Stimulated activated CD8-positive, alpha-beta memory T cell treated with anti-CD3 and anti-CD28 coated beads, Interleukin-4, amount 100 ng/mL, for 24 hours (primary cell): Measurements from ENCODE around the gene BTNL9.
"Not testable (repeated sequence)": the region's sequence is repeated elsewhere in the genome, so short reads cannot be mapped to it uniquely, and the experiment has no call there.

ENCODE experiments used
- DNase-seq: peaks from one replicate; pipeline ENCODE4 v3.0.0-alpha.2; 2020; ENCODE audit warnings: low read depth

BTNL9 gene

DNA sequence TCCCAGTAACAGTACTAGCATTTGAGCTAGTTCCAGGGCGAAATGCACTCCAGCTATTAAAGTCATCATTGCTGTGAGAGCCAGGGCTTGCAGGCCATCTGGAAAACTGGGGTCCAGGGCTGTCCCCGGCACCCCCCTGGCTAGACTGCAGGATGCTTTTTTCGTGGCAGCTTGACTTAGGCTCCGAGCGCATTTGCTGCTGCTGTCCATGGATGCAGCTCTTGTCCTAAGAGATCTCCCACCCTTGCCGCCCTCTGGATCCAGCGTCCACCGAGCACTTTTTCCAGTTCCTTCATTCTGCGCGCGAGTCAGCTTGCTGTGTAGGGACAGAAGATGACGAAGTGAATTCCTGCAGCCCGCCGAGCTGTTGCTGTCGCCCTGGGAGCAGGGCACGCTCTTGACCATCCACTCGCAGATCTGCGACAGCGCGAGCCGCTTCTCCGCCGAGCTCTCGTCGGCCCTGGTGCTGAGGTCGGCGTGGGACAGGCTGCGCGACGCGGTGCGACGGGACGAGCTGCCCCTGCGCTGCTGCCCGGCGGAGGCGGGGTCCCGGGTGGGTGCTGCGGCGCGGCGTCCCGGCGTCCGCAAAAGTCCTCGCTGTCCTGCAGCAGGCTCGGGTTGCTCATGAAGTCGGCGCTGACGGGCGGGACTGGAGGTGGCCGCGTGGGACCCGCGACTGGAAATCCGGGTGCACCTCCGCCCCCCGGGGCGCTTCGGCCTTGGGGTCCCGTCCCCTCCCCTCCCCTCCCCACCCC is 60.2 kb downstream of the BTNL9 start:
- DNase-seq: no peak

- not testable (repeated sequence) for DNase-seq
Measured at GRCh38 chr5:181101030-181101641, 61.1 kb downstream of the BTNL9 start.

GRCh38 chr5:181101930-181102674 is 62.0 kb downstream of the BTNL9 start:
- DNase-seq: not testable (repeated sequence)

GRCh38 chr5:181104259-181104568 is 64.1 kb downstream of the BTNL9 start:
- not testable (repeated sequence) for DNase-seq

DNA sequence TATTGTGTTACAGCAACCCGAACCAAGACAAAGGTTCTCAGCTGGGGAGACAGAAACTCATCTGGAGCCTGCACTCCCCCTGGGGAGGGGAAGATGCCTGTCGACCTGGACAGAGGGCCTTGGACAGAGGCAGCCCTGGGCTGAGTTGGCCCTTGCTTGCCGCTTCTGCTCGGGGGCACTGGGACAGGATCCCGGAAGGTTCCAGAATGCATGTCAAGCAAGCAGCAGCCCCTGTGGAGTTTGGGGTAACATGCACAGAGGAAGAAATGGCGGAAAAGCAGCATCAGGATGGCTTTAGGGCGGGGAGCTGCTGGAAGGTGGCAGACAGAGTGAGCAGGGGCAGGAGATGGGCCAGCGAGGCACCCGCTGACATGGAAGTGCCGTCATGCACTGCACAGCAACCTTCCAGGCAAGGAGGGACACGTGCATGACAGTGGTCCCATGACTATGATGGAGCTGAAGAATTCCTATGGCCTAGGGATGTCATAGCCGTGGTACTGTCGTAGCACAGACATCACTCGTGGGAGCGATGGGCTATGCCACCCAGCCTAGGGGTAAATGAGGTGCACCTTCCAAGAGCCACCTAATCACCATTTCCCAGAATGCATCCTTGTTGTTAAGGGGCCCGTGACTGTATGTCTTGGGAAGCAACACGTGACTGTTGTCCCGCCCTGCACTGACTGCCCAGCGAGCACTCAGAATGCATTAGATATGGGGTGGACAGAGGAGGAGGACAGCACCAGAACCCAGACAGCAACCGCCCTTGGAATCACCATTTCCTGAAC is 64.7 kb downstream of the BTNL9 start:
- DNase-seq: not testable (repeated sequence)

- DNase-seq: no peak
Measured at GRCh38 chr5:181105391-181106025, 65.4 kb downstream of the BTNL9 start.

DNA sequence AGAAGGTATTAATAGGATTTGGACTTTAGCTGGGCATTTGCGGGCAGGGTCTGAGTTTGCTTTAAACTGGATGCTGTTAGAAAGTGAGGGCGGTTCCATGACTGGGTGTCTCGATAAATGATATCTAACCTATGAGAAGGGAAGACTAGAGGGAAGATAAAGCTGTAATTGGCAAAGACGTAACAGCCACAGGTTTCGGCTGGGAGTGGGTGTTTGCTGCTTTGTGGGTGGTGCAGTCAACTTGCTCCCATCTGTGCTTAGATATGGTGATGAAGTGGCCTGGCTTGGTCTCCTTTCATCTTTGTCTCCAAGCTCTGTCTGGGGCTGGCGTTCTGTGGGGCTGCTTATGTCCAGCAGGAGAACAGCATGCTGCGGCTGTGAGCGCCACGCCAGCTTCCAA is 67.6 kb downstream of the BTNL9 start:
- DNase-seq: no peak

DNA sequence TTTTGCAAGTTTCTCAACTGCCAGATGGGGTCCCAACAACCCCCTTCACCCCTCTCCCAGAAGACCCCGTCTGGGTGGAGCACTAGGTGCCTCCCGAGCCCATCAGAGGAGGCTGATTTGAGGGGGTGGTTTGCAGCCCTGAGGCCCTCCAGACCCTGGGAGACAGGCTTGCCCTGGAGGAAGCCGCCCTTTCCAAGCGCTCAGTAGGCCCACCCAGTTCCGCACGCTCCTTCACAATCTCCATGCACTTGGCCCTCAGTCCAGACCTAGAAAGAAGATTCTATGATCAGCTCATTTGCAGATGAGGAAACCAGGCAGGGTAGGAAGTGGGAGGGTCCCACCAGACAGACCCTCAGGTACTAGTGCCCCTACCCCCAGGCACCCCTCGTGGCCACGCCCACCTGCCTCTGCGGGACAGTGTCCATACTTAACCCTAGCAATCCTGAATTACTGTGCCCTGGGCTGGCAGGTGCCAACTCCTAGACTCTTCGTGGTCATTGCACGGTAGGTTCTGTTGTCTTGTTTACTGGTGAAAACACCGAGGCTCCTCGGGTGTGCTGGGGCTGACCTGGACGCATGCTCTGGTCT is 68.6 kb downstream of the BTNL9 start:
- no peak for DNase-seq

DNA sequence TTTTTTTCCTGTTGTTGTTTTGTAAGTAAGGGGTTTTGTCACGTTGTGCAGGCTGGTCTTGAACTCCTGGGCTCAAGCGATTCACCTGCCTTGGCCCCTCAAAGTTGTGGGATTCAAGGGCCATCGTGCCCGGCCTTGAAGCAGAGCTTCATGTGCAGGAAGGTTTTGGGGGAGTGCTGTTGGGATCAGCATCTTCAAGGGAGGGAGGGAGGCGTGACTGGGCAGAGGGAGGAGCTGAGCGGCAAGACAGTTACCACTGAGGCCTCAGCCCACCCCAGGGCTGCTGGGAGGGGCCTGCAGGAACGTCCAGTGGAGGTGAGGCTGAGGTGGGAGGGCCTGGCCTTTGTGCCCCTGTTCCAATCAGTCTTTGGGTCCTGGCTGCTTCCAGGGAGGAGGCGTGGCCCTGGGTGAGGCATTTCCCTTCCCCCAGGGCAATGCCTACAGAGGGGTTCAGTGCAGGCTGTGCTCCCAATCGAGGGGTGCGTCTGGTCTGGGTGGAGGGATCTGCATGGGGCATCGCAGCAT is 69.5 kb downstream of the BTNL9 start:
- DNase-seq: no peak

DNA sequence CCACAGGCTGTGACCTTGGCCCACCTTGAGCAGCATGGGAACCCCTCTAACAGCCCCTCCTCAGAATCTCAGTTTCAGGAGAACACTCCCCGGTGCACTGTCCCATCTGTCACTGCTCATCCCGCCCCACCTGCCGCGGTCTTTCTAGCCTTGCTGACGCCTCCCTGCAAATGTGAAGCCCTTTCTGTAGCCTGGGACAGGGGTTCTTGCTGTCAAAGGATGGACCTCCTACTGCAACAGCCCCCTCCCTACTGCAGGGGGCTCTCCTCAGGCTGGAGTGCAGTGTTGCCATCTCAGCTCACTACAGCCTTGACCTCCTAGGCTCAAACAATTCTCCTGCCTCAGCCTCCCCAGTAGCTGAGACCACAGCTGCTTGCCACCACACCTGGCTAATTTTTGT is 70.9 kb downstream of the BTNL9 start:
- DNase-seq: no peak
